ACHN (cell line): Measurements from ENCODE around the gene LONP2.
"Not testable (repeated sequence)": the region's sequence is repeated elsewhere in the genome, so short reads cannot be mapped to it uniquely, and the experiment has no call there.

Experiments
- DNase-seq: peaks from one replicate; pipeline ENCODE4 v3.0.0-alpha.2; 2015
- in situ Hi-C: cut with HindIII; loops from 2 replicates; pipeline ENCODE4 v1.10.0; 2017; ENCODE audit warnings: low sequenced_read_pairs, low pct_ligation_motif_present, low pct_unique_long_range_greater_than_20kb

Gene LONP2

DNA sequence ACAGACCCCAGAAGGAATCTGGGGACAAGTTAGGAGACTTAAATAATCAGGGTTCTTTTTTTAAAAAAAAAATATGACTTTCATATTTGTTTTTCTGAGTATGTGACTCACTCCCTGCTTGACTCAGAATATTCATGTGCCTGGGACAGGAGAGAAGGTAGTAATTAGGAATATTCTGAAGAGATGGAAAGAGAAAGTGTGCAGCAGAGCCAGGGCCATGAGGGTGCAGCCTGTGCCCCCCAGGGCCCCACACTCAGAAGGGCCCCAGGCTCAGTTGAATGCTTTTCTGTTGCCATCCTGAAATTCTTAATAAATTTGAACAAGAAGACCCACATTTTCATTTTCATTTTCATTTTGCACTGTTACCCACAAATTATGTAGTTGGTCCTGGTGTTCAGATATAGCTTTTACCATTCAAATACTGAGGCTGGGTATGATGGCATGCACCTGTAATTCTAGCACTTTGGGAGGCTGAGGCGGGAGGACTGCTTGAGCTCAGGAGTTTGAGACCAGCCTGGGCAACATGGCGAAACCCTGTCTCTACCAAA, 11.5 kb upstream of the LONP2 start:
- in situ Hi-C loops: no loop called here
- no peak for DNase-seq

DNA sequence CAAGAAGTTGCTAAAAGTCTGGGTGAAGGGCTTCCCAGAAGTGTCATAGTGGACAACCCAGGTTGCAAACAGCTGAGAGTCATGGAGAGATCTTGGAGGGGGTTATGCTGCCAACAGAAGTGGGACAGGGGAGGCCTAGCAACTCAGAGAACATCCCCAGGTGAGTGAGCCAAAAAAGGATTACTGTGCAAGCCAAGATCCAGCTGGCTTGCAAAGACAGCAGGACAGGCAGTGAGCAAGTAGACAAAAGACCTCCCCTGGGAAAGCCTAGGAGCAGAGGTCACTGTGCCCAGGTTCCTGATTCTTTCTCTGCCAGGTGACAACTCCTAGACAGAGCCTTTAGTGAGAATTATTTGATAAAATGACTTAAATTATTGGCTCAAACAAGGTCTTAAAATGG, 9.5 kb upstream of the LONP2 start:
- in situ Hi-C loops: no loop called here
- DNase-seq: no peak

DNA sequence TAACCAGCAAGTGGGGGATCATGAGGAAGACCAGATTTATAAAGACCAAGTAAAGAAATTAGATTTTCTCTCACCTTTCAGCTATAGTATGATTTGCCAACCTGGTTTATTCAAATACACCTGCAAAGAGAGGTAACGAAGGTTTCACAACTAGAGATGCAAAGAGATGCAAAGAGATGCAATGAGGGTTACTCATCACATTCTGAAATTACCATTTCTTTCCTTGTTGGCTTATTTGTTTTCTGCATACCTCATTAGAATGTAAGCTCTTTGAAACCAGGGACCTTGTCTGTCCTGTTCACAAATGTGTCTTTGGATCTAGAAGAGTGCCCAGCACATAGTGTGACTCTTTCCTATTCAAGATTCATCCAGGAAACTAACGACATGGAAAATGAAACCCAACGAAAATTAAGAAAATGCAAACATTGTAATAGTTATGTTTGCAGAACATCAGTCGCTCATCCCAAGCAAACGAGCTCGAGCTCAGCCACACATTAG, 9.0 kb upstream of the LONP2 start:
- DNase-seq: no peak
- in situ Hi-C loops: no loop called here

DNA sequence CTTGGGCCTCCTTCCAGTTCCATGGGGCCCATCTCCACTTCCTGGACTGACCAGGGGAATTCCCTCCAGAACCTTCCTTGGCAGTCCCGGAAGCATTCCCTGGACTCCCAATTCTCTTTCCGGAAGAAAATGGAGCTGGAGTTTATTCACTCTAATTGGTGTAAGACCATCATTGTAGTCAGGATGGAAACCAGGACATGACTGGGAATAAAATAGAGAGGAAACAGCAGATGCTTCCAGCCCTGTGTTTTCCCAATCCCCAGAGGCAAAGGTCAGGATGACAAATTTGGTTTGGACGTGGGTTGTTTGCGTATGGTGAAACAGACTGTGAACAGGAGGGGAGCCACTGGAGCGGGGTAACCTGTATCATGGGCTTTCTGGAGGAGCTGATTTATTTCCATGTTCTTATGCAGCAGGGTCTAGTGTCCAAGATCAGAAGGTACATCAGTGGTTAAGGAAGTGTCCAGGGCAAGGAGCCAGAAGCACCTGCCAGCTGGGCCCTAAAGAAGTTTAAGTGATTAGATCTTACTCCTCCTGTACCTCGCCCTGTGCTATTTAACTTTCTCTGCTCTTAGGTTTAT, 8.5 kb upstream of the LONP2 start:
- in situ Hi-C loops: no loop called here

DNA sequence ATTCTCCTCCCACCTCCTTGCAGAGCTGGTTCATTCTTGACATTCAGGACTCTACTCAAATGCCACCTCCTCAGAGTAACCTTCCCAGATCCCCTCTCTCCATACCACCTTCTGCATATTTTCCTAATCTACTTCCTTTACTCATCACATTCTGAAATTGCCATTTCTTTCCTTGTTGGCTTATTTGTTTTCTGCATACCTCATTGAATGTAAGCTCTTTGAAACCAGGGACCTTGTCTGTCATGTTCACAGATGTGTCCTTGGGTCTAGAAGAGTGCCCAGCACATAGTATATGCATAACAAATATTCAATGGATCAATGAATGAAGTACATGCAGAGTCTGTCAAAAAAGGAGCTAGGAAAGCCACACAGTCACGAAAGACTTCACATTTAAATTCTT, 7.8 kb upstream of the LONP2 start:
- DNase-seq: no peak
- in situ Hi-C loops: no loop called here

More for the DNA sequence above, 8.5 kb upstream of the LONP2 start:
- DNase-seq: no peak

DNA sequence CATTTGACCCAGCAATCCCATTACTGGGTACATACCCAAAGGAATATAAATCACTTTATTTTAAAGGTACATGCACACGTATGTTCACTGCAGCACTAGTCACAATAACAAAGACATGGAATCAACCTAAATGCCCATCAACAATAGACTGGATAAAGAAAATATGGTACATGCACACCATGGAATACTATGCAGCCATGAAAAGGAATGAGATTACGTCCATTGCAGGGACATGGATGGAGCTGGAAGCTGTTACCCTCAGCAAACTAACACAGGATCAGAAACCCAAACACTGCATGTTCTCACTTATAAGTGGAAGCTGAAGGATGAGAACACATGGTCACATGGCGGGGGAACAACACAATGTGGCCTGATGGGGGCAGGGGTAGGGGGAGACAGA, 4.0 kb upstream of the LONP2 start:
- DNase-seq, in situ Hi-C loops: not testable (repeated sequence)

DNA sequence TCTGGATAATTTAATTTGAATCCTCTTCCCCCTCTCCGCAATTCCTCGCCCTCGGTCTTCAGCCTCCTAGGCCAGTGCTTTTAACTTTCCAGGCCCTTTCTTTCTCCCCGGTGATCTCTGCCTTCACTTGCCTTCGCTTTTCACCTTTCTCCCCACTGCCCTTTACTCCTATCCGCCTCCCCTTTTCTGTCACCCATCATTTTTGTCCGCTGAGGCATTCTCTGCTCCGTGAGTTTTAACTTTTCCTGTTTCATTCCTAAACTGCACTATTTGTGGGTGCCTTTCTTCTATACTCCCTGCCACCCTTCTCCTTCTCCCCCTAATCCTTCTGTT, 729 bp downstream of the LONP2 start:
- in situ Hi-C loops: no loop called here
- DNase-seq: no peak

DNA sequence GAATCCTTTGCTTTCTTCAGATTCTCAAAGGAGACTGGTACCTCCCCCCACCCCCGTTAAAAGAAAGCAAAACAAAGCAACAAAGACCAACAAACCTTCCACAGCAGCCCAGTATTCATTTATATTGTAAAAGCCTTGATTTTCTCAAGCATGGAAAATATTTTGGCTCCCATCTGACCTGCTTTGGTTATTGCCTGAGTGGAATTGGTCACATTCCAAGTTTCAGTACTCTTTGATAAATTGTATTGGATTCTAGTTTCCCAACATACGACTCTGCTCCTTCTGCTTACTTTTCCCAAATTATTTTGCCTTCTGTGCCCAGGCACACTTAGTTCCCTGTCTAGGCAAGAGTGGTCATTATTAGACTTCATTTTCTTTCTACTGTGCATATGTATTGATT, 2.0 kb downstream of the LONP2 start:
- in situ Hi-C loops: no loop called here
- DNase-seq: no peak

DNA sequence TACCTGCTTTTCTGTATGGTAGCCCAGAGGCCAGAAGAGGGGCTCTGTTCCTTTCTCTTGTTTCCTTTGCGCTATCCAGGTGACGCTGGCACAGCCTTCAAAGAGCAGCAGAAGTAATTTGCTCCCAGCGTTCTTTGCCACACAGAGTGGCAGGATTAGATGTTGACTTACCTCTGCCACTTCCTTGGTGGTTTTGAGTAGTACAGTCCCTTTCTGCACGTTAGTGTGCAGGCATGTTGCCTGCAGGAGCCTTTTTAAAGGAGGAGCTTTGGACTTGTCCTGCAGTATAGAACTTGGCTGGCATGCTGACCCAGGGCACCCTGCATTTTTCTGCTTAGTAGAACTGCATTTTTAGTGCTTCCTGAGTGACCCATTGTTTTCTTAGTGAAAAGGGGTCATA, 3.2 kb downstream of the LONP2 start, which contains the start of gene ABCC11:
Gene ABCC11 (minus strand): TSS at position 229 of the 400 bp plus-strand sequence. CDS start 15,618 bp downstream, outside the sequence.
- DNase-seq: no peak
- in situ Hi-C loops: no loop called here

DNA sequence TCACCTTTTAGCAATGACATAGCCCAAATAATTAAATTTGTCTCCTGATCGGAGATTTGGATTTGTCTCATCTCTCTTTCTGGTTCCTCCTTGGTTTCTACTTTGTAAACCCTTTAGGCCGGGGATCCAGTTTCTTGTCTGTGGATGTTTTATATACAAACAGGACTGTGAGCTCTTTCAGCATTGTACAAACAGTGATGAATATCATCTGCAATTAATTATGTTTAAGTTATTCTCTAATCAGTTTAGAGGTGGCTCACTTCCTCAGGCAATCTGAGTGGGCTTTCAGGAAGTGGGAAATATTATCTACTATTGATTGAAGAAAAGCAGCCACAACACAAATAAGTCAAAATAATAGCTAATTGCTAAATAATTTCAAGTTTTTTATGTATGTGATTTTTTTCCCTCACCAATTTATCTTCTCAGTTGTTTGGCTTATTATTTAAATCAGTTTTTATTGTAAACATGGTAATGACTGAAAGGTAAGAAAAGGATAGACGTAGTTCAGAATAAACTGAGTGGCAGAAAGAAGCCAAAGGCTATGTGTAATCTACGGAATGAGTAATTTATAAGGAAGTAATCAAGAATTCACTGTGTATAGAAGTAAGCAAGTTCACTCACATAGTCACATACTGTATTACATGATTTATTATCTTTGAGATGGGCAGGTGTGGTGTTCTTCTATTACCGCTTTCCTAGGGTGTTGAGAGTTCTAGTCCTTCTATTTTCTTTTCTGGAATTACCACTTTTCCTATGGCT, 6.6 kb downstream of the LONP2 start:
- in situ Hi-C loops: no loop called here
- no peak for DNase-seq

DNA sequence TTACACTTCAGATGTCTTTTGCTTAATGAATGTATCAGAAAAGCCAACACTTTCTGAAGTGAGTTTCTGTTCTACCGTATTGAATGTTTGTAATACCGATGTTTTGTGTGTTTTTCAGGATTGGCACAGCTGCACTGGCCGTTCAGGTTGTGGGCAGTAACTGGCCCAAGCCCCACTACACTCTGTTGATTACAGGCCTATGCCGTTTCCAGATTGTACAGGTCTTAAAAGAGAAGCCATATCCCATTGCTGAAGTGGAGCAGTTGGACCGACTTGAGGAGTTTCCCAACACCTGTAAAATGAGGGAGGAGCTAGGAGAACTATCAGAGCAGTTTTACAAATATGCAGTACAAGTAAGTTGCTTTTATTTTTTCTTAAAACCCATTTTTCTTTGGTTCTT, 7.9 kb downstream of the LONP2 start:
- in situ Hi-C loops: no loop called here
- DNase-seq: no peak

DNA sequence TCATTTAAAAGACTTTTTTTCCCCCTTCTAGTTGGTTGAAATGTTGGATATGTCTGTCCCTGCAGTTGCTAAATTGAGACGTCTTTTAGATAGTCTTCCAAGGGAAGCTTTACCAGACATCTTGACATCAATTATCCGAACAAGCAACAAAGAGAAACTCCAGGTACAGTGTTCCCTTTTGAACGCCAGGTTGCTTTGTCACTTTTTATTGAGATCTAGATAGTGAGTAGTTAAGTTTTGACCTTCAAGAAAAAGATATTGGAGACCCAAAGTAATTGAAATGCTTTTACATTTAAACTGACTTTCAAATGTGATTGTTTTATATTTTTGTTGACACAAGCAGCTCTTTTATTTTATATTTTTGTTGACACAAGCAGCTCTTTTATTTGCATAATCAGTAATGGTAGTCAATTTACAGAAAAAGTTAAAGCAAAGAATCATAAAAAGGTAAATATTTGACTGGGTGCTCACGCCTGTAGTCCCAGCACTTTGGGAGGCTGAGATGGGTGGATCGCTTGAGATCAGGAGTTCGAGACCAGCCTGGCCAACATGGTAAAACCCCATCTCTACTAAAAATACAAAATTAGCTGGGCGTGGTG, 12.6 kb downstream of the LONP2 start:
- no peak for DNase-seq
- in situ Hi-C loops: no loop called here

DNA sequence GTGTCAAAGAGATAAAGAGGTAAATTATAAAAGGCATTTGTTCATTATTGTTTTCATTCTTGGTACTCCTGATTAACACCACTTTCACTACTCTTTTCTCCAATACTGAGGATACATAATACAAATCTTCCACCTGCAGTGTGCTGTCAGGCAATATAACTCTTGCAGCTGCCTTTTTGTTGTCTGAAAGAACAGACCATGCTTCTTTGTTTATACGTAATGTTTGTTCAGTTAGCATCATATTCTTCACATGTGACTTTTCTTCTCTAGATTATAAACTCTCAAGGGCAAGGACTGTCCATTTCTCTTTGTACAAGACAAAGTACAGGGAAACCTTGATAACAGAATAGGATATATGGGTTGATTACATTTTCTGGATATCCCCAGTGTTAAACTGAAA, 17.5 kb downstream of the LONP2 start:
- no peak for DNase-seq
- in situ Hi-C loops: no loop called here

DNA sequence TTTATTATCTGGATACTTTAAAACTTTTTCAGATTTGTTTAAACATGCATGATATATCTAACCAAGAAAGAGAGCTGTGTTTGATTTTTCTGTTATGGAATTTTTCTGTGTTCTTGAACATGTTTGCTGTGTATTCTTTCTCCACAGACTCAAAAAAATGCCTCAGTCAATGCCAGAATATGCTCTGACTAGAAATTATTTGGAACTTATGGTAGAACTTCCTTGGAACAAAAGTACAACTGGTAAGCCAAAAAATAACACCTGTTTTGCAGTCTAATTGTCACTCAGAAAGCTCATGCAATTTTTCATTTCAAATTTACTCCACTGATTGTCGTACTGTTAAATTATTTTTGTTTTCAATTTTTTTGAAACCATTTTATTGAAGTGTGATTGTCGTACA, 18.5 kb downstream of the LONP2 start:
- in situ Hi-C loops: no loop called here
- DNase-seq: no peak

DNA sequence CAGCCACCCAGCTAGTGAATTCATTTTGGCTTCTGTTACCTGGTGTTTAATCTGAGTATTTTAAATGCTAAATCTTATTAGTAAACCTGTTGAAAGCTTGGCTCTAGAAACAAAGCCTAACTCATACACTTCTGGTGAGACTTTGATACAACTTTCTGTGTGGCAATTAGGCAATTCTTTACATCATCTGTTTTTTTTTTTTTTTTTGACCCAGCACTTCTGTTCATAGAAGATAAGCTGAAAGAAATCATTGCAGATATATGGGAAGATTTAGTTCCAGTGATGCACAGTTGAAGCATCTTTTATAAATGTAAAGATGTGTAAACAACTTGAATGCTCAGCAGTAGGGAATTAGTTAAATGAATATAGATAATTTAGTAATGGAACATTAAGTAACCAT, 24.9 kb downstream of the LONP2 start:
- in situ Hi-C loops: no loop called here
- no peak for DNase-seq

DNA sequence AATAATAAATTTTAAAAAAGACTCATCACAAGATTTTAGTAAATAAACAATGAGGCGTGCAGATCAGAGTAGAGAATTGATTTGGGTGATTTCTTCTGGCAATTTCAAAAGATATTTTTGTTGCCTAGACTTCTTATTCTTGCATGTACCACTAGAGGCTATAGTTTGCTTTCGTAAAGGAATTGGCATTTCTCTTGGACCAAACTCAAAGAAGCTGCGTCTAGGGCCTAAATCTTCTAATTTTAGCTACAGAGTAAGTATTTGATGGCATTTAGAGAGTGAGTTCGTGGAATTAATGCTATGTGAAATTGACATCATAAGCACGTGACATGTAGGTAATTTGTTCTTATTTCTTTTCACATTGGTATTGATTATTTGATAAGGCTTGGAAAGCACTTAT, 27.6 kb downstream of the LONP2 start:
- DNase-seq: no peak
- in situ Hi-C loops: no loop called here

DNA sequence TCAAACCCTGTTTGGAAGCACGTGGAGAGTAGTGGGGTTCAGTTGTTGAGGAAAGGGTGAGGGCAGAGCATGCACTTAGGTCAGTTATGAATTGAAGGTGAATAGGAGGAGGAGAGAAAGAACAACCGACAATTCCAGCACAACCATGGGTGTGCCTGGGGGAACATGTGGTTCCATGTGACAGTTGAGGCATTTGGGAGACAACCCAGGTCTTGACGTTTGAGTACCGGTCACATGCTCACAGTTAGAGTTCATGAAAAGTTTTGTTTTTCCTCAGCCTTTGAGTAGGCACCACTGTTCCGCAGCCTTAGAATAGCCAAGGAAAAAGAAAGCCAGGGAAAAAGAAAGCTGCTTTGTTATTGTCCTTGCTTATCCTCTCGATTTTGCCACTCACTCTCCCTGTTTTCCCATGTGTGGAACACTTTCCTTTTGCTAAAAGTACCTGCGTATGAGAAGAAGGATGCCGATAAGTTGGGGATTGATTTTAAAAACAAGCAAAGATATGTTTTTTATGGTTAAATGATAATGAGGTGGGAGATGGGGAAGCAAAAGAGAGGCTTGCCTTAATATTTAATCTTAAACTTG, 28.8 kb downstream of the LONP2 start:
- in situ Hi-C loops: no loop called here
- no peak for DNase-seq

DNA sequence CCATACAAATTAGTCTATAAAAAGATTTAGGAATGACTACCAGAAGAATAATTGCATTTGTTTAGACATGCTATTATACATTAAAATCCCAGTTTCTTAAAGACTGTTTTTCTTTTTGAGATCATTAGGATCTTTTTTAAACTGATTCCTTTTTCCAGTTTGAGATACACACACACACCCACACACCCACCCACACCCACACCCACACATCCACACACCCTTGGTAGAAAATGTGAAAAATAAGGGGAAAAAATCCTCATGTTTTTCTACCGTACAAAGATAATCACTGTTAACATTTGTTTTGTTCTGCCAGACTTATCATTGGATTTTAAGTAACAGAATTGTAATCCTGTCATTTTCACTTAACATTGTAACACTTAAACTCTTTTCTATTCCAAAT, 30.4 kb downstream of the LONP2 start:
- in situ Hi-C loops: no loop called here
- no peak for DNase-seq

DNA sequence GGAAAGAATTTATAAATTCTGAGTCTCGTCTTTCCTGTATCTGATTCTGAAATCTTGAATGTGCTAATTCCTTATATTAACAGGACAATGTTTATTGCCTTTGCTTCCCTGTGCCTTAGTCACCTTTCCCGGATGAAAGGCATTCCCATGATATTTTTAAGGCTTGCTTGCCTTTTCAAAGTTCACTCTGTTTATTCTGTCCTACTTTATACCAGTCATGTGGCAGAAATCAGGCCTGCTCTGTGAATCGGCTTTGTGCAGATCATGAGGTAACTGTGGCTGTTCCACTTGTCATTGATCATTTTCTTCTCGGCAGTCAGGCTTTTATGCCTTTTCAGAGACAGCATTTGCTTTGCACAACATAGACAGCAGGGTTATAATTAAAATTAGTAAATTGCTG, 32.0 kb downstream of the LONP2 start:
- no peak for DNase-seq
- in situ Hi-C loops: no loop called here
